Measurements from ENCODE around the gene SETX. TPM values are rescaled to one million over a fixed set of nuclear protein-coding genes. Genes with fewer than 3 reads are reported as not detected.

SETX gene
- polyA plus RNA-seq, 1 experiment: 31.5 TPM

GRCh38 chr9:132224645-132225044 is 130.1 kb downstream of the SETX start:
- POLR2A ChIA-PET: no interaction called here
- no peak overlapping the region for H3K4me3 ChIP-seq (ENCODE audit: low read depth, low read length)
- H3K27me3 ChIP-seq (ENCODE audit: control insufficient read depth, insufficient read depth, low read length): peaks cover 55% of the 10 kb centered on the region
- no peak overlapping the region for H3K27ac ChIP-seq (ENCODE audit: low read depth, low read length)
- CTCF ChIA-PET: no interaction called here
- TF ChIP-seq, protein P1, sequence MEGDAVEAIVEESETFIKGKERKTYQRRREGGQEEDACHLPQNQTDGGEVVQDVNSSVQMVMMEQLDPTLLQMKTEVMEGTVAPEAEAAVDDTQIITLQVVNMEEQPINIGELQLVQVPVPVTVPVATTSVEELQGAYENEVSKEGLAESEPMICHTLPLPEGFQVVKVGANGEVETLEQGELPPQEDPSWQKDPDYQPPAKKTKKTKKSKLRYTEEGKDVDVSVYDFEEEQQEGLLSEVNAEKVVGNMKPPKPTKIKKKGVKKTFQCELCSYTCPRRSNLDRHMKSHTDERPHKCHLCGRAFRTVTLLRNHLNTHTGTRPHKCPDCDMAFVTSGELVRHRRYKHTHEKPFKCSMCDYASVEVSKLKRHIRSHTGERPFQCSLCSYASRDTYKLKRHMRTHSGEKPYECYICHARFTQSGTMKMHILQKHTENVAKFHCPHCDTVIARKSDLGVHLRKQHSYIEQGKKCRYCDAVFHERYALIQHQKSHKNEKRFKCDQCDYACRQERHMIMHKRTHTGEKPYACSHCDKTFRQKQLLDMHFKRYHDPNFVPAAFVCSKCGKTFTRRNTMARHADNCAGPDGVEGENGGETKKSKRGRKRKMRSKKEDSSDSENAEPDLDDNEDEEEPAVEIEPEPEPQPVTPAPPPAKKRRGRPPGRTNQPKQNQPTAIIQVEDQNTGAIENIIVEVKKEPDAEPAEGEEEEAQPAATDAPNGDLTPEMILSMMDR (IDR thresholded peaks at IDR 0.05; ENCODE audit: low read depth, low read length): no peak
- H3K9me3 ChIP-seq (ENCODE audit: control insufficient read depth, insufficient read depth, low read length): no peaks in the 10 kb centered on the region
- no peak for DNase-seq (ENCODE audit: low read depth, low spot score)

GRCh38 chr9:132221941-132222340 is 132.8 kb downstream of the SETX start:
- TF ChIP-seq, protein P1 (IDR thresholded peaks at IDR 0.05; ENCODE audit: low read depth, low read length): no peak
- H3K27me3 ChIP-seq (ENCODE audit: control insufficient read depth, insufficient read depth, low read length): peaks cover 54% of the 10 kb centered on the region
- DNase-seq (ENCODE audit: low read depth, low spot score): no peak
- ChIA-PET CTCF (interaction anchor here (0.8 to 2.1 kb wide), 2 partner anchors 14 to 475 kb away, joined by 5 to 10 read pairs; no protein-coding TSS in a partner anchor), POLR2A (no interaction called here)
- no peaks in the 10 kb centered on the region for H3K9me3 ChIP-seq (ENCODE audit: control insufficient read depth, insufficient read depth, low read length)
- H3K27ac ChIP-seq (ENCODE audit: low read depth, low read length): no peak overlapping the region
- H3K4me3 ChIP-seq (ENCODE audit: low read depth, low read length): no peak overlapping the region

- ChIA-PET CTCF (interaction anchor here (1.1 kb wide), 1 partner anchor 18 kb away, joined by 3 read pairs; no protein-coding TSS in a partner anchor), POLR2A (no interaction called here)
- no peak for DNase-seq (ENCODE audit: low read depth, low spot score)
- no peak overlapping the region for H3K4me3 ChIP-seq (ENCODE audit: low read depth, low read length)
- no peaks in the 10 kb centered on the region for H3K9me3 ChIP-seq (ENCODE audit: control insufficient read depth, insufficient read depth, low read length)
- H3K27ac ChIP-seq (ENCODE audit: low read depth, low read length): no peak overlapping the region
- H3K27me3 ChIP-seq (ENCODE audit: control insufficient read depth, insufficient read depth, low read length): peaks cover 40% of the 10 kb centered on the region
- TF ChIP-seq, protein P1 (IDR thresholded peaks at IDR 0.05; ENCODE audit: low read depth, low read length): no peak
Observed at GRCh38 chr9:132218208-132218607, 136.6 kb downstream of the SETX start.

- TF ChIP-seq, protein P1 (IDR thresholded peaks at IDR 0.05; ENCODE audit: low read depth, low read length): no peak
- Histone ChIP-seq H3K27me3 (ENCODE audit: control insufficient read depth, insufficient read depth, low read length) (peaks cover 30% of the 10 kb centered on the region), H3K4me3 (ENCODE audit: low read depth, low read length) (no peak overlapping the region), H3K9me3 (ENCODE audit: control insufficient read depth, insufficient read depth, low read length) (no peaks in the 10 kb centered on the region), H3K27ac (ENCODE audit: low read depth, low read length) (no peak overlapping the region)
- ChIA-PET POLR2A (no interaction called here), CTCF (interaction anchor here (0.6 kb wide), 1 partner anchor 17 kb away, joined by 4 read pairs; no protein-coding TSS in a partner anchor)
- DNase-seq (ENCODE audit: low read depth, low spot score): no peak
Observed at GRCh38 chr9:132216861-132217619, 137.7 kb downstream of the SETX start.

- H3K4me3 ChIP-seq (ENCODE audit: low read depth, low read length): peak overlapping the region; percentile 10; the same call in 1 of the 2 replicates
- ChIA-PET CTCF (interaction anchor here (1.0 kb wide), 1 partner anchor 44 kb away, joined by 3 read pairs; no protein-coding TSS in a partner anchor), POLR2A (no interaction called here)
Observed at GRCh38 chr9:132214027-132214622, 140.7 kb downstream of the SETX start.

More at GRCh38 chr9:132214027-132214622, 140.7 kb downstream of the SETX start:
- Histone ChIP-seq H3K27ac (ENCODE audit: low read depth, low read length) (peak overlapping the region; percentile 70), H3K27me3 (ENCODE audit: control insufficient read depth, insufficient read depth, low read length) (peaks cover 12% of the 10 kb centered on the region), H3K9me3 (ENCODE audit: control insufficient read depth, insufficient read depth, low read length) (no peaks in the 10 kb centered on the region; the same call in 1 of the 2 replicates)
- TF ChIP-seq, protein P1 (IDR thresholded peaks at IDR 0.05; ENCODE audit: low read depth, low read length): peak; percentile 27; the same call in 1 of the 2 replicates
- DNase-seq (ENCODE audit: low read depth, low spot score): peak; percentile 75

Measured in AG04450 (cell line).